Activated T-cell treated with anti-CD3 and anti-CD28 coated beads, Interleukin-2, amount 50 U/mL, for 24 hours (primary cell): ENCODE data around the gene FBXO40.
A peak's percentile ranks its signal among the peaks of the same experiment; 100 is the strongest.
"Not testable (repeated sequence)": the region's sequence is repeated elsewhere in the genome, so short reads cannot be mapped to it uniquely, and the experiment has no call there.

Source experiments
- DNase-seq: peaks from one replicate; pipeline ENCODE4 v3.0.0-alpha.2; 2020
- H3K27ac Mint-ChIP-seq: 2 replicates; pipeline ENCODE4 v1.8.0; 2020; ENCODE audit warnings: mild to moderate bottlenecking, mixed read lengths
- H3K27me3 Mint-ChIP-seq: 2 replicates; pipeline ENCODE4 v1.8.0; 2020; ENCODE audit warnings: mixed read lengths
- H3K36me3 Mint-ChIP-seq: 2 replicates; pipeline ENCODE4 v1.8.0; 2020; ENCODE audit warnings: low read depth, mixed read lengths
- H3K4me1 Mint-ChIP-seq: 2 replicates; pipeline ENCODE4 v1.8.0; 2020; ENCODE audit warnings: low read depth, mixed read lengths
- H3K4me3 Mint-ChIP-seq: 2 replicates; pipeline ENCODE4 v1.8.0; 2020; ENCODE audit warnings: mild to moderate bottlenecking, moderate library complexity, mixed read lengths
- H3K9me3 Mint-ChIP-seq: 2 replicates; pipeline ENCODE4 v1.8.0; 2020; ENCODE audit warnings: mixed read lengths

FBXO40 gene

DNA sequence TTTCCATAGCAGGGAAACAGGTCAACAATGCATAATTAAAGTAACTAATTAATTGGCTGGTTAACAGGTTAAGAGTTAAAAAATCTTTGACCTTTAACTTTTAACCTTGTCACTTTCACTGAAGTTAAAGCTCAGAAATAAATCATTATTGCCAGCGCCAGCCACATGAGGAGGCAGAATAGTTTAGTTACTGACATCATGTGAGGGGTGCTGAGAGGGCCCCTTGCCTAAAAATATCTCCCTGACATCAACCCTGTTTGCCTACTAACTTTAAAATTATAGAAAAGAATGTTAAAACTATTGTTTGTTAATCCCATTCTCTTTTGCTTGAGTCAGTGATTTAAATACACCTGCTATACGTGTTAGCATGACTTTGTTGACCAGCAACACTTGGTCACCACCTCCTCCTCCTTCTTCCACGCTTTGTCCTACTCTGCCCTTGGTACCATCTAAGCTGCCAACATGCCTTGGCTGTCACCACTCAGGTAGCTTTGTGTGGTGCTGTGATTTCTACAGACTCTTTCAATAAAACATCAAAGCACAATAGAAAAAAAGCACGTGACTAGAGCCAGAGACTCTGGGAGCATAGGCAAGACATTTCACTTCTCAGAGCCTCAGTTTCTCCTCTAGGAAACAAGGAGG is 2.7 kb downstream of the FBXO40 start:
- Mint-ChIP-seq H3K27ac (no peak overlapping the region), H3K4me3 (no peak overlapping the region), H3K4me1 (no peaks in the 10 kb centered on the region), H3K27me3 (no peaks in the 10 kb centered on the region), H3K9me3 (no peaks in the 10 kb centered on the region), H3K36me3 (no peaks in the 10 kb centered on the region)
- DNase-seq: no peak

DNA sequence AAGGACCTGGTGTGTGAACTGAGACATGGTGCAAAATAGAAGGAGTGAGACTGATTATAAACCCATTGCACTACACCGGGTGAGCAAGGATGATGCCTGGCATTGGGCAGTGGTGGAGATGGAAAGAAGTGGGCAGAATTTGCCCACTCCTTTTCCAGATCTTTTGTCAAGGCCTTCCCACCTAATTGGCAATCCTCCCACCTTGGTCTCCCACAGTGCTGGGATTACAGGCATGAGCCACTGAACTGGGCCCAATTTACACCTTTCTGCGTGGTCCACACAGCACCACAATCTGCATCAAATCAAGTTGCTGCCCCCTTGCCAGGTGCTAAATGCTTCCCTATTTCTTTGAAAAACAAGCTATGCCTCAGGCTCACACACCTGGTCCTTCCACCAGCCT is 5.4 kb downstream of the FBXO40 start:
- Mint-ChIP-seq H3K36me3 (no peaks in the 10 kb centered on the region), H3K27me3 (no peaks in the 10 kb centered on the region), H3K4me1 (no peaks in the 10 kb centered on the region), H3K27ac (no peak overlapping the region), H3K4me3 (no peak overlapping the region), H3K9me3 (no peaks in the 10 kb centered on the region)
- DNase-seq: no peak

DNA sequence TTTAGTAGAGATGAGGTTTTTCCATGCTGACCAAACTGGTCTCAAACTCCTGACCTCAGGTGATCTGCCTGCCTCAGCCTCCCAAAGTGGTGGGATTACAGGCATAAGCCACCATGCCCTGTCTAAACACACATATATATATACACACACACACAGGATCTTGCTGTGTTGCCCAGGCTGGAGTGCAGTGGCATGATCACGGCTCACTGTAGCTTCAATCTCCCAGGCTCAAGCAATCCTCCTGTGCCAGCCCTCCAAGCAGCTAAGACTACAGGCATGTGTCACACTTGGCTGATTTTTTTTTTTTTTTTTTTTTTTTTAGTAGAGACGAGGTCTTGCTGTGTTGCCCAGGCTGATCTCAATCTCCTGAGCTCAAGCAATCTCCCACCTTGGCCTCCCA is 6.7 kb downstream of the FBXO40 start:
- not testable (repeated sequence) for H3K9me3 Mint-ChIP-seq, H3K27me3 Mint-ChIP-seq, H3K36me3 Mint-ChIP-seq, H3K4me3 Mint-ChIP-seq, DNase-seq, H3K27ac Mint-ChIP-seq, H3K4me1 Mint-ChIP-seq

DNA sequence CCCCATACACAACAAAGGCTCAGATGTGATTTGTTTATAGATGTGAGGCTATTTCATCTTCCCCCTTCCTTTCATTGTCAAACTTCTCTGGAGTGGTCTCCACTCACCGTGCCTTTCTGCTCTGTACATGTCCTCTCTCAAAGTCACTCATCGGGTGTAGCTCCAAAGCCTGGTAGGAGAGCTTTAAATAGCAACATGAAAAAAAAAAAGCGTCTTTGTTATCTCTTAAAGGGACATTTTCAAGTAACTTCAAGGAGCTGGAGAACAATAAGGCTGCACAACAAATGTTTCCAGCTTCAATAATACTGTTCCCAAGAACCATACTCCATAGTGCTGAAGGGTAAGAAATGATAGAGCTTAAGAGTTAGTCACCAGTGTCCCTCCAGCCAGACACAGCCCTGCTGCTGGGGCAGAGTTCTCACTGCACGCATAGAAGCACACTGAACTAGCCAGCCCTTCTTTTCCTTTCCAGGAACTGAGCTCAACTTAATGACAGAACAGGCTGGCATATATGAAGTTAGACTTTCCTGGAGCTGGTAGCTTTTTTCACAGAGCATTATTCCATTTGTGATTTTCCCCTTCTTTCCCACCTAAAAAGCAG is 8.1 kb downstream of the FBXO40 start:
- no peak for DNase-seq
- Mint-ChIP-seq H3K4me3 (no peak overlapping the region), H3K36me3 (no peaks in the 10 kb centered on the region), H3K27ac (no peak overlapping the region), H3K4me1 (no peaks in the 10 kb centered on the region), H3K27me3 (no peaks in the 10 kb centered on the region), H3K9me3 (no peaks in the 10 kb centered on the region)

DNA sequence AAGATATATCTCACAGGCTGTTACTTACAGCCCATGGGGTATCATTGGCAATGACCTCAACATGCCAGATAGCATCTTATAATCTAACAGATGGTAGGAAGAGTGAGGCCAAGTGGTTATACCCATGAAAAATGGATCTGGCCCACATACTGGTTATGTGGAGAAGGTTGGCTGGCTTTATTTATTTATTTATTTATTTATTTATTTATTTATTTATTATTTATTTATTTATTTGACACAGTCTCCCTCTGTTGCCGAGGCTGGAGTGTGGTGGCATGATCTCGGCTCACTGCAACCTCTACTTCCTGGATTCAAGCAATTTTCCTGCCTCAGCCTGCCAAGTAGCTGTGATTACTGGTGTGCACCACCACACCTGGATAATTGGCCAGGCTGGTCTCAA is 11.6 kb downstream of the FBXO40 start:
- no peak for DNase-seq
- Mint-ChIP-seq H3K36me3 (no peaks in the 10 kb centered on the region), H3K4me3 (no peak overlapping the region), H3K4me1 (no peaks in the 10 kb centered on the region), H3K27ac (no peak overlapping the region), H3K9me3 (no peaks in the 10 kb centered on the region), H3K27me3 (no peaks in the 10 kb centered on the region)

DNA sequence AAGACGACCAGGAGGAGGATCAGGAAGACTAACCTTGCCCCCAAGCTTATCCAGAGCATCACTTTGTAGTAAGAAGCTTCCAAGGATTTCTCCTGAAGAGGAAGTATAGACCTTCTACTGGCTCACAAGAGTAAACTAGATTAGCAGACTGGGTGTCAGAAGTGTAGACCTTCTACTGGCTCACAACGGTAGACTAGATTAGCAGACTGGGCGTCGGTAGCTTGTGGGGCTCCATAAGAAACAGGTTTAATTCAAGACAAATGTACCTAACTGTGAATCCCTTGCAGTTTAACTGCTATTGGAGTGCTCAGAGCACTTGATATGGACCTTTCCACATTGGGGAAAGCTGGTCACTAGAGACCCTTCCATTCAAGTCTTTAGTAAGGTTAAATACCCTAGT is 12.9 kb downstream of the FBXO40 start:
- no peak for DNase-seq
- no peak overlapping the region for H3K27ac Mint-ChIP-seq

DNA sequence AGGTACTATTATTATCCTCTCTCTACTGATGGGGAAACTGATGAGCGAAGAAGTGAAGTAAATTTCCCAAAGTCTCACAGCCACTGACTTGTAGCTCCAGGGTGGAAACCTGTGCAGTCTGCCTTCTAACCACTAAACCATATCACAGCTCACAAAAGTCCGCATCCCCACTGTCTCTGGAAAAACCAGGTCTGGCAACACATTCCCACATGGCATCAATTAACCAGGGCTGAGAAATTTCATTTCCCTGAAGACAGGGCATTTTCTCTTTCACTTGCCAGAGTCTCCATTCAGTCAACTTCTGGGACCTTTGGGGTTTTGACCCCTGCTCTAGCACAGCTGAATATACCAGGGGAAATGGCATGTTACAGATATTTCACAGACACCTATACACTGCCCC is 26.5 kb downstream of the FBXO40 start:
- Mint-ChIP-seq H3K4me3 (no peak overlapping the region), H3K36me3 (no peaks in the 10 kb centered on the region), H3K9me3 (no peaks in the 10 kb centered on the region), H3K27ac (no peak overlapping the region), H3K4me1 (no peaks in the 10 kb centered on the region), H3K27me3 (peaks cover 7% of the 10 kb centered on the region)
- no peak for DNase-seq

More for the DNA sequence above, 12.9 kb downstream of the FBXO40 start:
- H3K36me3 Mint-ChIP-seq: no peaks in the 10 kb centered on the region
- no peak overlapping the region for H3K4me3 Mint-ChIP-seq
- H3K27me3 Mint-ChIP-seq: no peaks in the 10 kb centered on the region
- no peaks in the 10 kb centered on the region for H3K9me3 Mint-ChIP-seq
- no peaks in the 10 kb centered on the region for H3K4me1 Mint-ChIP-seq

DNA sequence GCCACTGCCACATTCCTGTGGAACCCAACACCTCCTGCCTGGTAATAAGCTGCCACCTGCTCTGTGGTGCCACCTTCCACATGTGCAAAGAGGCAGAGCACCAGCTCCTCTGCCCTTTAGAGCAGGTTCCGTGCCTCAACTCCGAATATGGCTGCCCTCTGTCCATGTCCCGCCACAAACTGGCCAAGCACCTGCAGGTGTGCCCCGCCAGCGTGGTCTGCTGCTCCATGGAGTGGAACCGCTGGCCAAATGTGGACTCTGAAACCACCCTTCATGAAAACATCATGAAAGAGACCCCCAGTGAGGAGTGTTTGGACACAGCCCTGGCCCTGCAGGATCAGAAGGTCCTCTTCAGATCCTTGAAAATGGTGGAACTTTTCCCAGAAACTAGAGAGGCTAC is 28.3 kb downstream of the FBXO40 start:
- Mint-ChIP-seq H3K4me3 (no peak overlapping the region), H3K9me3 (no peaks in the 10 kb centered on the region), H3K4me1 (no peaks in the 10 kb centered on the region), H3K27ac (no peak overlapping the region), H3K27me3 (peaks cover 7% of the 10 kb centered on the region), H3K36me3 (no peaks in the 10 kb centered on the region)
- no peak for DNase-seq

DNA sequence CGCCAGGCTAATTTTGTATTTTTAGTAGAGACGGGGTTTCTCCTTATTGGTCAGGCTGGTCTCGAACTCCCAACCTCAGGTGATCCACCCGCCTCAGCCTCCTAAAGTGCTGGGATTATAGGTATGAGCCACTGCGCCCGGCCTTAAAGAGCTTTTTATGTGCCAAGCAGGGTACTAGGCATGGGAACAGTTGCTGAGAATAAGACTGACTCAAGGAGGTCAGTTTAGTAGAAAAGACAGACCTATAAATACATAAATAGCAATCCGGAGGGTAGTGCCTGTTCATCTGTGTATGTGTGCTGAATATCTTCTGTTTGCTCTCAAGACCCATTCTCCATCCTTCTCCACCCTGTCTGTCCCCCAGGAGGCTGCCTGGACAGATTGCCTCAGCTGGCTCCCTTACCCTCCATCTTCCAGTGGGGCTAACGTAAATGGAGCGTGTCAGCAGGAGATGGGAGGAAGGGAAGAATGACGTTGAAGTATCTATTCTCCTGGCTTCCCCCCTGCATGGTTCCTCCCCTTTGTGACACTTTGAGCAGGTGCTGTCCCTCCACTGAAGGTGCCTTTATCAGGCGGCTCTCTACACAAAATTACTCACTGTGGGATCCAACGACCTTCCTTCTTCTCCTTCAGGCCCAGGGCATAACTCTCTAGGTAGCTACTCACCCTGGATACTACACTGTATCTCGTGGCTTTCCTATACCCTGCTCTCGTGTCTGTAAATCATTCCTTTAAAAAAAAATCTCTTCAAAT is 31.1 kb downstream of the FBXO40 start:
- DNase-seq: no peak
- Mint-ChIP-seq H3K36me3 (peaks cover 10% of the 10 kb centered on the region), H3K4me1 (no peaks in the 10 kb centered on the region), H3K27ac (no peak overlapping the region), H3K4me3 (no peak overlapping the region), H3K9me3 (no peaks in the 10 kb centered on the region), H3K27me3 (peaks cover 7% of the 10 kb centered on the region)

DNA sequence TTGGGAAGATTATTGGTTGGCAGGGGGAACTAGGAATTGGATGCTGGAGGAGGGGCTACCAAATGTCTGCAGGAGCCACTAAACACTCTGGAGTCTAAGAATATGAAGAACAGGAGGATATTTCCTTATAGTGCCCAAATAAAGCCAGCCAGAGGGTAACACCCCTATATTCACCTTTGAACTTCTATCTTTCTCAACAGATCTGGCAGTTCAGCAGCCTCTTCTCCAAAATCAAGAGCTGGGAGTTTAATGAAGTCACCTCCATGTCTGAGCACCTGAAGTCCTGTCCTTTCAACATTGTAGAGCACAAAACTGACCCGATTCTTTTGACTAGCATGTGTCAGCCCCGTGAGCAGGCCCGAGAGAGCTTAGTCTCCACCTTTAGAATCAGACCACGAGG is 33.3 kb downstream of the FBXO40 start:
- H3K27ac Mint-ChIP-seq: no peak overlapping the region
- H3K4me3 Mint-ChIP-seq: no peak overlapping the region

DNA sequence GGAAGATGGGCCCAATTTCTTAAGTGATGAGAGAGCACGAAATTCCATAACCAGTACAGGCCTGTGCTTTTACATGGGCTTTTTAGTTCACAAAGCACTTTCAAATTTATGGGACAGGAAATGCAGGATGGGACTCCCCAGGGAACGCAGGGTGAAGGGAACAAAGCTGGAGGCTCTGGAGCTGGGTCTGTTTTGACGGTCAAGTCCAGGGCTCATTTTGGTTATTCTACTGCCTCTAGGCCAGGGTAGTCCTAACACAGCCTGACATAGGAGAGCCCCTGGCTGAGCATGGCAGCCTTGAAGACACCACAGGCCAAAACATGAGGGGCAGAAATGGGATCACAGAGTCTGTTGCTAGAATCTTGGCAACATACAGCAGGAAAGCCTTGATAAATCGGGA is 34.0 kb downstream of the FBXO40 start:
- no peak overlapping the region for H3K27ac Mint-ChIP-seq
- H3K4me3 Mint-ChIP-seq: no peak overlapping the region
- DNase-seq: no peak
- no peaks in the 10 kb centered on the region for H3K4me1 Mint-ChIP-seq
- H3K27me3 Mint-ChIP-seq: no peaks in the 10 kb centered on the region
- H3K9me3 Mint-ChIP-seq: no peaks in the 10 kb centered on the region
- H3K36me3 Mint-ChIP-seq: peaks cover 39% of the 10 kb centered on the region

More for the DNA sequence above, 33.3 kb downstream of the FBXO40 start:
- Mint-ChIP-seq H3K4me1 (no peaks in the 10 kb centered on the region), H3K27me3 (peaks cover 4% of the 10 kb centered on the region), H3K36me3 (peaks cover 32% of the 10 kb centered on the region), H3K9me3 (no peaks in the 10 kb centered on the region)
- no peak for DNase-seq

DNA sequence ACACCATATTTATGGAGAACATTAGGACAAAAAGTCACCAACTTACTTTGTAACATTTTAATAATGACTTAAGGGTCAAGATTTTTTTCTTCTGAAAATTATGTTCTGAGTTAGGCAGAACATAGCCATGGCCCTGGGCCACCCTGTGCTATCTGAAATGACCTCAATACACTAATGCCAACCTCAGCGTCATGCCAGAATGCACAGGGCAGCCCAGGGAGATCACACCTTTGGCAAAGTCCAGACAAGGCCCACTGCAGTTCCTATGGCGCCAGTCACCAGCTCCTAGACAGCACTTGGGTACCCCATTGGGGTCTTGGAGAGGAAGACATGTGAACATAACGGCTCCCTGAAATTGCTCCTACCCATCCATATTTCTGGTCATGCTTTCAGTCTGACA is 34.4 kb downstream of the FBXO40 start:
- no peak overlapping the region for H3K27ac Mint-ChIP-seq
- H3K9me3 Mint-ChIP-seq: no peaks in the 10 kb centered on the region
- peaks cover 43% of the 10 kb centered on the region for H3K36me3 Mint-ChIP-seq
- no peaks in the 10 kb centered on the region for H3K27me3 Mint-ChIP-seq
- no peak for DNase-seq
- no peaks in the 10 kb centered on the region for H3K4me1 Mint-ChIP-seq
- H3K4me3 Mint-ChIP-seq: no peak overlapping the region

DNA sequence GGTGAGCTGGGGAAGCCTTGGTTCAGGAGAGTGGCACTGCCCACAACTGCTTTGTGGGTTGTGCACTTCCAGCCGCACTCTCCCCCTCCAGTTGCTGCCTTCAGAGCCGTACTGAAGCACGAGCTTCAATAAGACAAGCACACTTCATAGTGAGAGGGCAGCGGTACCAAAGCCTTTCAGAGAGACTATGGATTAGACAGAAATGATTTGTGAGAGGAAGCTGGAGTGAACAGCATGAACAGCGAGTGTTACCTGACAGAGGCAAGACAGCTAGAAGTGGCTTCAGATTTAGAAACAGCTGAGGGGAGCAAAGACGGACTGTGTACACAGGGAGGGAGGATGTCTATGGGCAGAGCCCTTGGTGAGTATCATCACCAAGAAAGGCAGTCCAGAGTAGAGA is 36.4 kb downstream of the FBXO40 start:
- Mint-ChIP-seq H3K27me3 (no peaks in the 10 kb centered on the region), H3K4me3 (no peak overlapping the region), H3K27ac (peak overlapping the region; percentile 31), H3K9me3 (no peaks in the 10 kb centered on the region), H3K4me1 (no peaks in the 10 kb centered on the region), H3K36me3 (peaks cover 63% of the 10 kb centered on the region)
- no peak for DNase-seq

DNA sequence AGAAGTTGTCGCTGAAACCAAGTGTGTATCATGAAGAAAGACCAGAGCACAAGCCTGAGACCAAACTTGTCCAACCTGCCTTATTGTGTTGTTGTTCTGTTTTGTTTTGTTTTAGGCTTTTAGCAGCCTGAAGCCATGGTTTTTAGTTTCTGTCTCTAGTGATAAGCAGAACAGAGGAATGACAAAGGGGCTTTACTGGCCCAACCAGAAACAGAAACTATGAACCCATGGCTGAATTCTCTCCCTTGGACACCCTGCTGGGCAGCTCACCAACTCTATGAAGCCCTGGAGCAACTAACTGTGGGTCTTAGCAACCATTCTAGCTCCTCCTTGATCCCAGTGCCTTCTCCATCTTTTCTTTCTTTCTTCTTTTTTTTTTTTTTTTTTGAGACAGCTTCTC is 37.2 kb downstream of the FBXO40 start:
- peaks cover 70% of the 10 kb centered on the region for H3K36me3 Mint-ChIP-seq
- H3K4me1 Mint-ChIP-seq: no peaks in the 10 kb centered on the region
- no peaks in the 10 kb centered on the region for H3K9me3 Mint-ChIP-seq
- no peaks in the 10 kb centered on the region for H3K27me3 Mint-ChIP-seq
- no peak for DNase-seq
- peak overlapping the region; percentile 31 for H3K27ac Mint-ChIP-seq
- H3K4me3 Mint-ChIP-seq: no peak overlapping the region

DNA sequence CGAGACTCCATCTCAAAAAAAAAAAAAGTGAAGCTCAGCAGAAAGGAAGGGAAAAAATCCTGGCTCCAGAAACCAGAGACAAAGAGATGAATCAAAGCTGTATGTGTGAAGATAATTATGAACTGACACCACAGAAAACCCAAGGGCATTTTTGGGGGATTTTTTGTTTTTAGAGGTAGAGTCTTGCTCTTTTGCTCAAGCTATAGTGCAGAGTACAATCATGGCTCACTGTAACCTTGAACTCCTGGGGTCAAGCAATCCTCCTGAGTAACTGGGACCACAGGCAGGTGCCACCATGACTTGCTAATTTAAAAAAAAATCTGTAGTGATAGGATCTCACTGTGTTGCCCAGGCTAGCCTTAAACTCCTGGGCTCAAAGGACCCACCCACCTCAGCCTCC is 44.7 kb downstream of the FBXO40 start:
- Mint-ChIP-seq H3K36me3 (peaks cover 98% of the 10 kb centered on the region), H3K27ac (peak overlapping the region; percentile 77), H3K4me3 (no peak overlapping the region), H3K27me3 (no peaks in the 10 kb centered on the region), H3K9me3 (no peaks in the 10 kb centered on the region), H3K4me1 (peaks cover 21% of the 10 kb centered on the region)
- DNase-seq: no peak
